ENCODE results near the gene NBPF4. TPM values are rescaled to one million over a fixed set of nuclear protein-coding genes. Genes with fewer than 3 reads are reported as not detected.

The NBPF4 gene
- total RNA-seq, 1 donor from 2014 or later = not detected

DNA sequence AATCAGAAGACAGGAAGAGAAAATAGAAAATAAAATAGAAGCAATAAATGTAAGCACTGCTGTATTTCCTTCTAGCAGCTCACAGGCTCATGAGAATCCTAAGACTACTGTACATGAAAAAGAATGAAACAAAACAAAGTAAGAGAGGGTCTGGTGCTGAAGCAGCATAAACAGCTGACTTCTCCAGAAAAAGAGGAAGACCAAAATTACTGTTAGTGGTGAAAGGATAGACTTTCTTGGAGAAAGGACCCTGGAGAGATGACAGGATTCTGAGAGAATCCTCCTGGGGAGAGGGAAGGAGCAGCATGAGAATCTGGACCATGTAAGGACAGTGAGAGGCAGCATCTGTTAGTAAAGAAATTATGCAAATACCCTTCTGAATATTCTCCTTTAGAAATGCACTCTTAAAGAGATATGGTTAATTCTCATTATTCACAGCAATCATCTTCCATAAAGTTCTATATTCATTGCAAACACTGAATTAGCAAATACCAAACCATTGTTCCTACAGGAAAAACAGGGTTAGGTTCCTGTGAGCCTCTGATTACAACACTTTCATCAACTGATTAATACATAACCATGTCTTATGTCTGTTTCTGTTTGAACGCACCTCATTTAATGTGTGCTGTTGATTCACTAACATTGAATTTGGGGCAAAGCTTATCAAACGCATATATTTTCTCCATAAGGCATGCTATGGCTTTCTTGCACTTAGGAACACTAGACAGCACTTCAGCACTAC lies 60.7 kb downstream of the NBPF4 start:
- no peak for DNase-seq
- no peak for ATAC-seq (ENCODE audit: poor library complexity)
- intact Hi-C loops (cut with DNase I) = no loop called here

DNA sequence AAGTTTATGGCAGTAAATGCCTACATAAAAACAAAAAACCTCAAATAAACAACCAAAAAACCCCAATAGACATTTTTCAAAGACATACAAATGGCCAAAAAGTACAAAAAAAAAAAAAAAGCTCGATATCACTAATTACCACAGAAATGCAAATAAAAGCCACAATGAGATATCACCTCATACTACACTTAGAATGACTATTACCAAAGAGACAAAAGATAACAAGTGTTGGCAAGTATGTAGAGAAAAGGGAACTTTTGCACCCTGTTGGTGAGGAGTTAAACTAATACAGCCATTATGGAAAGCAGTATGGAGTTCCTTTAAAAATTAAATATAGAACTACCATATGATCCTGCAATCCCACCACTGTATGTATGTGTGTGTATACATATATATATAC lies 64.9 kb downstream of the NBPF4 start:
- ATAC-seq (ENCODE audit: poor library complexity) (no peak), DNase-seq (no peak)
- intact Hi-C loops (cut with DNase I) = no loop called here

Other genes with a start within 250 kb of the NBPF4 start
- 17.3 TPM for gene SLC25A24, start 43.7 kb downstream of the NBPF4 start, total RNA-seq
- gene NBPF6, start 206.3 kb upstream of the NBPF4 start, total RNA-seq = not detected

All from Right ventricle myocardium superior (tissue), 1 donor.